HEK293T (cell line): Measurements from ENCODE around the gene TAOK2.

Experiments
- CTCF ChIA-PET: fragments of 350-600 bp; formaldehyde crosslinking; extraction: SDS; loops from one replicate; lab custom pipeline; 2021; ENCODE audit warnings: antibody characterized with exemption, inconsistent platforms; lab: Yijun Ruan, JAX
- POLR2A ChIA-PET: fragments of 350-600 bp; formaldehyde crosslinking; extraction: SDS; loops from one replicate; lab custom pipeline; 2020; ENCODE audit warnings: antibody characterized with exemption, inconsistent platforms; lab: Yijun Ruan, JAX
- DNase-seq: peaks from one replicate; pipeline ENCODE4 v3.0.0; 2012; ENCODE audit warnings: mixed read lengths; ENCODE audit errors: extremely low spot score
- ARNT ChIP-seq: fragments of 450-650 bp; IDR thresholded peaks from 2 replicates; pipeline ENCODE4 v1.6.1; 2017; ENCODE audit warnings: mild to moderate bottlenecking
- BHLHE40 ChIP-seq: fragments of 450-650 bp; IDR thresholded peaks from 2 replicates; pipeline ENCODE4 v1.6.1; 2016; ENCODE audit warnings: mild to moderate bottlenecking, moderate library complexity, borderline replicate concordance
- CTBP1 ChIP-seq: fragments of 450-650 bp; IDR thresholded peaks from 2 replicates; pipeline ENCODE4 v1.6.1; 2016; ENCODE audit warnings: borderline replicate concordance
- ELF4 ChIP-seq: fragments of 450-650 bp; IDR thresholded peaks from 2 replicates; pipeline ENCODE4 v1.6.1; 2017; ENCODE audit warnings: antibody characterized with exemption
- FOXA1 ChIP-seq: fragments of 450-650 bp; IDR thresholded peaks from 2 replicates; pipeline ENCODE4 v1.6.1; 2016; ENCODE audit warnings: mild to moderate bottlenecking
- FOXK2 ChIP-seq: fragments of 450-650 bp; IDR thresholded peaks from 2 replicates; pipeline ENCODE4 v1.6.1; 2016; ENCODE audit warnings: mild to moderate bottlenecking
- FOXM1 ChIP-seq: fragments of 450-650 bp; IDR thresholded peaks from 2 replicates; pipeline ENCODE4 v1.6.1; 2017; ENCODE audit warnings: mild to moderate bottlenecking, borderline replicate concordance
- HDGF ChIP-seq: fragments of 450-650 bp; IDR thresholded peaks from 2 replicates; pipeline ENCODE4 v1.6.1; 2017; ENCODE audit warnings: antibody characterized with exemption, borderline replicate concordance
- L3MBTL2 ChIP-seq: fragments of 450-650 bp; conservative IDR thresholded peaks from 2 replicates; pipeline ENCODE4 v1.6.1; 2016; ENCODE audit warnings: mild to moderate bottlenecking
- LEF1 ChIP-seq: fragments of 450-650 bp; IDR thresholded peaks from 2 replicates; pipeline ENCODE4 v1.6.1; 2017; ENCODE audit warnings: mild to moderate bottlenecking, borderline replicate concordance
- NFRKB ChIP-seq: fragments of 450-650 bp; IDR thresholded peaks from 2 replicates; pipeline ENCODE4 v1.6.1; 2016; ENCODE audit warnings: mild to moderate bottlenecking, moderate library complexity
- SP1 ChIP-seq: fragments of 450-650 bp; IDR thresholded peaks from 2 replicates; pipeline ENCODE4 v1.6.1; 2017
- SUZ12 ChIP-seq: fragments of 450-650 bp; IDR thresholded peaks from 2 replicates; pipeline ENCODE4 v1.6.1; 2016; ENCODE audit warnings: mild to moderate bottlenecking
- TARDBP ChIP-seq: fragments of 450-650 bp; IDR thresholded peaks from 2 replicates; pipeline ENCODE4 v1.6.1; 2016
- ZNF384 ChIP-seq: fragments of 450-650 bp; IDR thresholded peaks from 2 replicates; pipeline ENCODE4 v1.6.1; 2016
- TF ChIP-seq, protein P1 (sequence below): fragments of 450-650 bp; IDR thresholded peaks from 2 replicates; pipeline ENCODE4 v1.6.1; 2016

TAOK2 gene

DNA sequence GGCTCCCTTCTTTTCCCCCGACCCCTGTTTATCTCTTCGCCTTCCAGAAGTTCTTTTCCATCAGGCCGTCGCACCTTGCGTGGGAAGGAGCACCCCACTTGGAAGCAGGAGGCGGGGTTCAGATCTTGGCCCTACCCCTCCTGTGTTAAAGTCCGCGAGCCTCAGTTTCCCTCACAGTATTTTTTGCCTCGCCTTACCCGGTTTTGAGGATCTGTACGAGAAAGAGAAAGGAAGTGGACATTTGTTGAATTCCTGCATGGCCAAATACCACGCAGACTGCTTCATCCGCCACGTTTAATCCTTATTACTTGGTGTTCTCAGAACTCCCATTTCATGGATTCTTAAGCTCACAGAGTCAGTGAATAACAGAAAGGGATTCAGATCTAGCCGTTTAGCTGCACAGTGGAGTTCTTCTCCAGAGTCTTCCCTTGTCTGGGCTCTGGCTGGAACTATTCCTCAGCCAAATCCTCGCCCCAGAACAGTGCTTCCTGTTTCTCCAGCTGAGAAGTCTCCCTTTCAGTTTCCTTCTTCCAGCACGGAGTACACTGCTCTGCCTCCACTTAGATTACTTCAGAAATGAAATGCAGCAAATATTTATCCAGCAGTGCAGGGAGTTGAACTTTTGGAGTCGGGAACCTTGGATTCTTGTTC is 11.2 kb upstream of the TAOK2 start:
- TF ChIP-seq NFRKB: no peak
- no peak for TF ChIP-seq ZNF384
- TF ChIP-seq ARNT: no peak
- no peak for TF ChIP-seq LEF1
- POLR2A ChIA-PET: interaction anchor here (0.6 to 4.4 kb wide), 25 partner anchors 12 to 155 kb away, joined by 3 to 102 read pairs (median 5); partner anchors contain the start of genes ALDOA, ASPHD1, C16orf92 and DOC2A
- DNase-seq: no peak
- CTCF ChIA-PET: interaction anchor here (0.6 to 2.3 kb wide), 7 partner anchors 10 to 569 kb away, joined by 3 to 14 read pairs (median 3); partner anchors contain the start of genes KCTD13, SEZ6L2 and TAOK2

DNA sequence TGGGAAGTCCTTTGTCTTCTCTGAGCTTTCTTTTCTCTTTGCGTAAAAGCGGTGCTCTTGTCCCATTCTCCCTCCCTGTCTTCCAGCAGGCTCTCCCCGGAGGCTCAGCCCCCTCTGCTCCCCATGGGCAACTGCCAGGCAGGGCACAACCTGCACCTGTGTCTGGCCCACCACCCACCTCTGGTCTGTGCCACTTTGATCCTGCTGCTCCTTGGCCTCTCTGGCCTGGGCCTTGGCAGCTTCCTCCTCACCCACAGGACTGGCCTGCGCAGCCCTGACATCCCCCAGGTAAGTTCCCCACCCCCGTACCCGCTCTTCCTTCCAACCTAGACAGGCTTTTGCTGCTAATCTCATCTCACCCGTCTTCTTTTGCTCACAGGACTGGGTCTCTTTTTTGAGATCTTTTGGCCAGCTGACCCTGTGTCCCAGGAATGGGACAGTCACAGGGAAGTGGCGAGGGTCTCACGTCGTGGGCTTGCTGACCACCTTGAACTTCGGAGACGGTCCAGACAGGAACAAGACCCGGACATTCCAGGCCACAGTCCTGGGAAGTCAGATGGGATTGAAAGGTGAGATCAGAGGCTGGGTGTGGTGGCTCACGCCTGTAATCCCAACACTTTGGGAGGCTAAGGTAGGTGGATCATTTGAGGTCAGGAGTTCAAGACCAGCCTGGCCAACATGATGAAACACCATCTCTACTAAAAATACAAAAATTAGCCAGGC is 10.5 kb upstream of the TAOK2 start:
- ChIA-PET POLR2A (interaction anchor here (0.9 to 4.4 kb wide), 7 partner anchors 11 to 46 kb away, joined by 3 to 102 read pairs (median 10); partner anchors contain the start of genes HIRIP3, KCTD13 and TAOK2), CTCF (interaction anchor here (2.3 kb wide), 1 partner anchor 9 kb away, joined by 14 read pairs; the partner anchor contains the start of gene TAOK2)
- no peak for DNase-seq
- no peak for TF ChIP-seq ARNT
- TF ChIP-seq CTBP1: no peak

DNA sequence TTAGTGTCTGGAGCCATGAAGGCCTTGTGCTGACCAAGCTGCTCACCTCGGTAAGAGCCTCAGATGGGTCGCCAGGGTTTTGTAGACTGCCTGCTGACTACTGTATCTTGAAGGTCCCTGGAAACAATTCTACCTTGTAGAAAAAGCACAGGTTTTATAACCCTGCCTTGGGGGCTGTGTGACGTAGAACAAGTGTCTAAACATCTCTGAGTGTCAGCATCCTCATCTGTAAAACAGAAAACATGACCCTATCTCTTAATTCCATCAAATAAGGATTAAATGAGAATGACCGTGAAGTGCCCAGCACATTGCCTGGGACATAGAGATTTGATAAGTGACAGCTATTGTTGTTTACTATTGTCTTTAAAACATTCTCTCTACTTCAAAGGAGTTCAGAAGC is 5.5 kb upstream of the TAOK2 start:
- CTCF ChIA-PET: no interaction called here
- POLR2A ChIA-PET: interaction anchor here (1.0 kb wide), 1 partner anchor 15 kb away, joined by 3 read pairs; no protein-coding TSS in a partner anchor
- no peak for TF ChIP-seq HDGF
- no peak for TF ChIP-seq LEF1
- TF ChIP-seq FOXM1: no peak
- TF ChIP-seq ELF4: no peak
- no peak for TF ChIP-seq L3MBTL2
- DNase-seq: no peak

DNA sequence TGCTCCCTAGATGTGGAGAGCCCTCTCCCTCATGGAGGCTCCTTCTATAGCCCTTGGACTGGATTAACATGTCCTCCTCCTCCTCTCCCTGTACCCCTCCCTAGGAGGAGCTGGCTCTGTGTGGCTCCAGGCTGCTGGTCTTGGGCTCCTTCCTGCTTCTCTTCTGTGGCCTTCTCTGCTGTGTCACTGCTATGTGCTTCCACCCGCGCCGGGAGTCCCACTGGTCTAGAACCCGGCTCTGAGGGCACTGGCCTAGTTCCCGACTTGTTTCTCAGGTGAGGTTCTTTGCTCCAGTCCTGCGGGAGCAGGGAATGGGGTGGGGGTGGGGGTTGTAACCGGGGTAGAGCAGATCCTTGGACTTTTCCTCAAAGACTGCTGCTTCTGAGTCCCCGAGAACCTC is 2.4 kb upstream of the TAOK2 start:
- no peak for DNase-seq
- TF ChIP-seq L3MBTL2: no peak
- no peak for TF ChIP-seq ZNF384
- no peak for TF ChIP-seq SP1
- no peak for TF ChIP-seq FOXK2
- no peak for TF ChIP-seq TARDBP
- no peak for TF ChIP-seq ELF4
- no peak for TF ChIP-seq NFRKB
- no peak for TF ChIP-seq HDGF
- TF ChIP-seq LEF1: no peak
- no peak for TF ChIP-seq SUZ12
- TF ChIP-seq CTBP1: no peak
- no peak for TF ChIP-seq BHLHE40
- no peak for TF ChIP-seq FOXA1
- TF ChIP-seq, protein P1, sequence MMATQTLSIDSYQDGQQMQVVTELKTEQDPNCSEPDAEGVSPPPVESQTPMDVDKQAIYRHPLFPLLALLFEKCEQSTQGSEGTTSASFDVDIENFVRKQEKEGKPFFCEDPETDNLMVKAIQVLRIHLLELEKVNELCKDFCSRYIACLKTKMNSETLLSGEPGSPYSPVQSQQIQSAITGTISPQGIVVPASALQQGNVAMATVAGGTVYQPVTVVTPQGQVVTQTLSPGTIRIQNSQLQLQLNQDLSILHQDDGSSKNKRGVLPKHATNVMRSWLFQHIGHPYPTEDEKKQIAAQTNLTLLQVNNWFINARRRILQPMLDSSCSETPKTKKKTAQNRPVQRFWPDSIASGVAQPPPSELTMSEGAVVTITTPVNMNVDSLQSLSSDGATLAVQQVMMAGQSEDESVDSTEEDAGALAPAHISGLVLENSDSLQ: no peak
- POLR2A ChIA-PET: interaction anchor here (6.1 to 8.8 kb wide), 2 partner anchors 10 to 44 kb away, joined by 60 to 102 read pairs; partner anchors contain the start of genes KCTD13 and TMEM219
- CTCF ChIA-PET: interaction anchor here (0.6 to 3.0 kb wide), 2 partner anchors 10 to 121 kb away, joined by 4 to 14 read pairs; partner anchors contain the start of gene TMEM219

DNA sequence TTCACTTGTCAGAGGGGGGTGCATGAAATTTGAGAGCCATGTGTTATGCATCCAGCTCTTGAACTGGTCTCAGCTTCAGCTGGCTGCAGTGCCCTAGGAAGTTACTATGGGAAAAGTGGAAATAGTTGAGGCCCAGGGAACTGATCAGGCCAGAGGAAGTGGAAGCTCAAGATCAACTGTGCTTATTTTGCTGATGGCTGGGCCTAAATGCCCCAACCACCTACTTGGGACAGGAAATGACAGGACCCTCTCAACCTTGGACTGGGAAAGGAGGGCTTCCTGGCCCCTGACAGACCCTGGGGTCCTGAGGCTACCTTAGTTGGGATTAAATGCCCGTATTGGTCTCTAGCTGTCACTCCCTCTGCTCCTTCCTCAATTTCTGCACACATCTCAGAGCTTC is 1.2 kb upstream of the TAOK2 start:
- TF ChIP-seq CTBP1: no peak
- no peak for TF ChIP-seq L3MBTL2
- TF ChIP-seq FOXM1: no peak
- ChIA-PET CTCF (interaction anchor here (0.6 to 3.0 kb wide), 4 partner anchors 11 to 59 kb away, joined by 3 to 14 read pairs (median 7); partner anchors contain the start of gene TMEM219), POLR2A (interaction anchor here (0.9 to 8.8 kb wide), 8 partner anchors 11 to 168 kb away, joined by 3 to 102 read pairs (median 6); partner anchors contain the start of genes CDIPT, KCTD13, MAZ and TMEM219)
- no peak for DNase-seq

DNA sequence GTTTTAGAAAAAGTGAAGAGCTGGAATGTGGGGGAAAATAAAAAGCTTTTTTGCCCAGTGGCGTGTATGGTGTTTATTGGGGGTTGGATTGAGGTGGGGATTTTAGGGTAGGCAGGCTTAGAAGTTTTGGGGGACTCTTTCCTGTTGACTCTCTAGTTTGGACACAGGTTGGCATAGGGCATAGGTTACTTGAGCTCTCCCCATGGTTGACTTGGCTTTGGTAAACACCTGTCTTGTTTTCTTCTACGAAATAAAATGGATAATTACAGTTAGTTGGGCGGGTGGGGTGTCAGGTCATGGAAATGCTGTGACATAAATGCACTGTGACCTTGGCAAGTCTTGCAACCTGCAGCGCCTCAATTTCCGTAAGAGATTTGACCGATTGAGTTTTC is 680 bp upstream of the TAOK2 start:
- no peak for DNase-seq
- ChIA-PET CTCF (interaction anchor here (0.6 to 3.0 kb wide), 6 partner anchors 11 to 125 kb away, joined by 3 to 14 read pairs (median 6); partner anchors contain the start of gene TMEM219), POLR2A (interaction anchor here (0.6 to 8.8 kb wide), 26 partner anchors 11 to 1025 kb away, joined by 3 to 102 read pairs (median 4); partner anchors contain the start of genes ALDOA, ASPHD1, CDIPT and HIRIP3)
- TF ChIP-seq FOXM1: no peak
- TF ChIP-seq ELF4: no peak
- TF ChIP-seq ZNF384: no peak
- no peak for TF ChIP-seq HDGF
- TF ChIP-seq SP1: no peak
- TF ChIP-seq NFRKB: no peak
- TF ChIP-seq FOXA1: no peak
- TF ChIP-seq SUZ12: no peak
- TF ChIP-seq, protein P1: no peak
- no peak for TF ChIP-seq ARNT
- no peak for TF ChIP-seq LEF1
- no peak for TF ChIP-seq L3MBTL2
- TF ChIP-seq FOXK2: no peak
- no peak for TF ChIP-seq TARDBP
- TF ChIP-seq BHLHE40: no peak
- TF ChIP-seq CTBP1: no peak
